IMR-90 (cell line): ENCODE measurements around the gene PTPRN2.

Source experiments
- BHLHE40 ChIP-seq: fragments of 150-350 bp; IDR thresholded peaks from 2 replicates; pipeline ENCODE4 v1.6.1; 2016; ENCODE audit warnings: mild to moderate bottlenecking, low read depth, low read length
- CEBPB ChIP-seq: IDR thresholded peaks from 2 replicates; pipeline ENCODE4 v1.6.1; 2012; ENCODE audit warnings: low read depth, low read length, improper control_type of control experiment
- CHD1 ChIP-seq: IDR thresholded peaks from 2 replicates; pipeline ENCODE4 v1.6.1; 2012; ENCODE audit warnings: low read depth, low read length, improper control_type of control experiment
- CTCF ChIP-seq: conservative IDR thresholded peaks from 2 replicates; pipeline ENCODE4 v1.5.1; 2012; ENCODE audit warnings: mild to moderate bottlenecking, low read depth, low read length, improper control_type of control experiment
- ELK1 ChIP-seq: fragments of 150-350 bp; IDR thresholded peaks from 2 replicates; pipeline ENCODE4 v1.6.1; 2016; ENCODE audit warnings: low read depth, mild to moderate bottlenecking, low read length, moderate library complexity, borderline replicate concordance
- FOS ChIP-seq: fragments of 150-350 bp; IDR thresholded peaks from 2 replicates; pipeline ENCODE4 v1.6.1; 2016; ENCODE audit warnings: low read depth, low read length
- MAZ ChIP-seq: IDR thresholded peaks from 2 replicates; pipeline ENCODE4 v1.6.1; 2012; ENCODE audit warnings: low read depth, mild to moderate bottlenecking, low read length, improper control_type of control experiment, moderate library complexity, borderline replicate concordance
- POLR2A ChIP-seq: IDR thresholded peaks from 2 replicates; pipeline ENCODE4 v1.6.1; 2012; ENCODE audit warnings: mild to moderate bottlenecking, low read depth, low read length
- RAD21 ChIP-seq: IDR thresholded peaks from 2 replicates; pipeline ENCODE4 v1.6.1; 2012; ENCODE audit warnings: low read length, improper control_type of control experiment
- RCOR1 ChIP-seq: IDR thresholded peaks from 2 replicates; pipeline ENCODE4 v1.6.1; 2012; ENCODE audit warnings: mild to moderate bottlenecking, low read length, improper control_type of control experiment; ENCODE audit not compliant: insufficient replicate concordance
- RFX5 ChIP-seq: IDR thresholded peaks from 2 replicates; pipeline ENCODE4 v1.8.0; 2012; ENCODE audit warnings: low read depth, mild to moderate bottlenecking, low read length, moderate library complexity
- SMC3 ChIP-seq: fragments of 150-350 bp; IDR thresholded peaks from 2 replicates; pipeline ENCODE4 v1.6.1; 2016; ENCODE audit warnings: low read depth, mild to moderate bottlenecking, antibody characterized with exemption, low read length, moderate library complexity
- USF2 ChIP-seq: fragments of 150-350 bp; IDR thresholded peaks from 2 replicates; pipeline ENCODE4 v1.6.1; 2017; ENCODE audit warnings: mild to moderate bottlenecking, antibody characterized with exemption, low read length, low read depth

- TF ChIP-seq CTCF (no peak), POLR2A (no peak), ELK1 (no peak), FOS (no peak), SMC3 (no peak), CHD1 (no peak), RAD21 (no peak), RCOR1 (no peak), MAZ (no peak), USF2 (no peak), BHLHE40 (no peak), CEBPB (no peak), RFX5 (no peak)
These were observed 1092.0 kb downstream of the PTPRN2 start for GRCh38 chr7:157495594-157495993.
